Bronchial epithelial cell (primary cell): ENCODE results near the gene ZBTB17. TPM values are rescaled to one million over a fixed set of nuclear protein-coding genes. Genes with fewer than 3 reads are reported as not detected.
A peak's percentile ranks its signal among the peaks of the same experiment; 100 is the strongest.

Experiments used
- DNase-seq: peaks from one replicate; pipeline ENCODE4 v3.0.0-alpha.2; 2010; ENCODE audit warnings: low read depth
- FAIRE-seq: peaks from 2 replicates; lab custom pipeline; 2011; peaks lifted over from hg19 to GRCh38; lab: Jason Lieb, UNC
- H3K27me3 ChIP-seq: 2 replicates; pipeline ENCODE4 v1.5.1; 2011; ENCODE audit warnings: low read length; ENCODE audit not compliant: control insufficient read depth, insufficient read depth
- H3K36me3 ChIP-seq: 2 replicates; pipeline ENCODE4 v1.5.1; 2011; ENCODE audit warnings: low read length; ENCODE audit not compliant: control insufficient read depth, insufficient read depth
- H3K4me3 ChIP-seq: 2 replicates; pipeline ENCODE4 v1.5.1; 2011; ENCODE audit warnings: mild to moderate bottlenecking, low read depth, low read length, control low read depth
- total RNA-seq: library from RNA; depleted of rRNA; stranded (reverse); fragments of >200 nt; gene quantifications from 2 replicates; pipeline ENCODE4 v1.2.1, GENCODE V29; 2014
- TF ChIP-seq, protein P1 (sequence below): IDR thresholded peaks from 2 replicates; pipeline ENCODE4 v1.5.1; 2011; ENCODE audit warnings: mild to moderate bottlenecking, moderate library complexity, low read length, control low read depth, inconsistent platforms; ENCODE audit not compliant: insufficient read depth, severe bottlenecking

The ZBTB17 gene
- total RNA-seq, 1 donor from 2014 or later = 33.7 TPM

DNA sequence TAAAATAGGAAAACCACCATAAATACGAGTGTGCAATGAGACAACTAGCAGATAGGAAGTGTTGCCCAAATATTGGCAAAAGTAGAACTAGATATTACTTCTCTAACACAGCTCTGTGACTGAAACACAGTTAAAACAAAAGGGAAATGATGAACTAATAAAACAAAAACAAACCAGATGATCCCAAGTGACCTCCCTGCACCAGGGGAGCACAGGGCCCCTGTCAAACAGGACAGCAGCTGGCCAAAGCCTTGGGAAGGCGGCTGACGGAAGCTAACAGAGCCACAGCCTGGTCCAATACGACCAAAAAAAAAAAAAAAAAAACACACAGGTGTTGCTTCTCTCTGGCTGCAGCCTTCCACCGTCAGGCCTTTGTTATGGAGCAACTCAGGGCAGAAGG lies 17.8 kb downstream of the ZBTB17 start:
- Histone ChIP-seq H3K4me3 (no peak overlapping the region), H3K36me3 (peaks cover 6% of the 10 kb centered on the region), H3K27me3 (no peaks in the 10 kb centered on the region)
- DNase-seq (no peak), FAIRE-seq (no peak)
- TF ChIP-seq, protein P1, sequence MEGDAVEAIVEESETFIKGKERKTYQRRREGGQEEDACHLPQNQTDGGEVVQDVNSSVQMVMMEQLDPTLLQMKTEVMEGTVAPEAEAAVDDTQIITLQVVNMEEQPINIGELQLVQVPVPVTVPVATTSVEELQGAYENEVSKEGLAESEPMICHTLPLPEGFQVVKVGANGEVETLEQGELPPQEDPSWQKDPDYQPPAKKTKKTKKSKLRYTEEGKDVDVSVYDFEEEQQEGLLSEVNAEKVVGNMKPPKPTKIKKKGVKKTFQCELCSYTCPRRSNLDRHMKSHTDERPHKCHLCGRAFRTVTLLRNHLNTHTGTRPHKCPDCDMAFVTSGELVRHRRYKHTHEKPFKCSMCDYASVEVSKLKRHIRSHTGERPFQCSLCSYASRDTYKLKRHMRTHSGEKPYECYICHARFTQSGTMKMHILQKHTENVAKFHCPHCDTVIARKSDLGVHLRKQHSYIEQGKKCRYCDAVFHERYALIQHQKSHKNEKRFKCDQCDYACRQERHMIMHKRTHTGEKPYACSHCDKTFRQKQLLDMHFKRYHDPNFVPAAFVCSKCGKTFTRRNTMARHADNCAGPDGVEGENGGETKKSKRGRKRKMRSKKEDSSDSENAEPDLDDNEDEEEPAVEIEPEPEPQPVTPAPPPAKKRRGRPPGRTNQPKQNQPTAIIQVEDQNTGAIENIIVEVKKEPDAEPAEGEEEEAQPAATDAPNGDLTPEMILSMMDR = no peak

DNA sequence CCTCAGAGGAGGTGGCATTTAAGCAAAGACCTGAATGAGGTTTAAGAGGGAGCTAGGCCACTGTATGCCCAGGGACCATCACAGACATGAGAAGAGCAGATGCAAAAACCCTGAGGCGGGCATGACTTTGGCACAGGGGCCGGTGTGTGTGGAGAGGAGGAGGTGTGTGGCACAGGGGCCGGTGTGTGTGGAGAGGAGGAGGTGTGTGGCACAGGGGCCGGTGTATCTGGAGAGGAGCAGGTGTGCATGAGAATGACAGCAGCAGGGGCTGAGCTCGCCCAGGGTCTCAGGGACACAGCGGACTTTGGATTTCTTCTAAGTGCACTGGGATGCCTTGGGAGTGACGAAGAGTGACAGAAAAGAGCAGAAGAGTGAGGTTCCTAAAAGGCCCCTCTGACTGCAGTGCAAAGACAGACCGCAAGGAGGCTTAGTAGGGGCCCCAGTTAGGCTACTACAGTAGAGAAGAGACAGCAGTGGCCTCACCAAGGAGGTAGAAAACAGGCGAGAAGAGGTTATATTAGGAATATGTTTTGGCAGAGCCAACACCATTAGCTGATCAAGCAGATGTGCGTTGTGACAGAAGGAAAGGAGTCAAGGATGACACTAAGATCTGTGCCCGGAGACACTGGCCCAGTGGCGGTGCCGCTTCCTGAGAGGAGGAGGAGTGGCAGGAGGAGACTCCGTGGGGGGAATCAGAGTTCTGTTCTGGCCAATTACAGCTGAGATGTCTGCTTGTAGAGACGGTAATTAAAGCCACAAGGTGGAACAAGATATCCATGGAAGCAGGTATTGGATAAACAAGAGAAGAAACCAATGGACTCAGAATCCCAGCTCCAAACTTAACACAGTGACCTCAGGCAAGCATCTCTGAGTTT lies 18.4 kb downstream of the ZBTB17 start:
- TF ChIP-seq, protein P1 = peak; percentile 42
- no peak for FAIRE-seq

DNA sequence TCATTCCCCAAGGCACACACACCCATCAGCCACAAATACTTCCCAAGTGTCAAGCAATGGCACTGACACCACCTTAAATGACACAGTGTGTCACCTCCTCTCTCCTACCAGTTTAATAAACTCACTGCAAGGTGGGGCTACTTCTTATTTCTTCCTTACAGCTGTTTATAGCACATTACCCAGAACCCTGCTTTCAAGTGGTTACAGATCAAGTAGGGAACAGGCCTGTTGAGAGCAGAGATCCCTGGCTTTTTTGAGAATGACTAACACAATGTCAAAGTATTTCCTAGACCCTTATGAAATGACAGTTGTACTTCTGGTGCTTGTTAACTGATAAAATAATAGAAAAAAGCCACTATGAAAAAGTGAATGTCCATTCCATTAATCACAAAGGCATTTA lies 19.8 kb downstream of the ZBTB17 start:
- Histone ChIP-seq H3K27me3 (no peaks in the 10 kb centered on the region), H3K36me3 (peaks cover 5% of the 10 kb centered on the region), H3K4me3 (no peak overlapping the region)
- TF ChIP-seq, protein P1 = no peak
- peak; percentile 49 for DNase-seq
- FAIRE-seq = peak; percentile 23

More for the DNA sequence above, 18.4 kb downstream of the ZBTB17 start:
- no peak overlapping the region for H3K4me3 ChIP-seq
- H3K36me3 ChIP-seq = peaks cover 6% of the 10 kb centered on the region
- no peaks in the 10 kb centered on the region for H3K27me3 ChIP-seq
- no peak for DNase-seq

DNA sequence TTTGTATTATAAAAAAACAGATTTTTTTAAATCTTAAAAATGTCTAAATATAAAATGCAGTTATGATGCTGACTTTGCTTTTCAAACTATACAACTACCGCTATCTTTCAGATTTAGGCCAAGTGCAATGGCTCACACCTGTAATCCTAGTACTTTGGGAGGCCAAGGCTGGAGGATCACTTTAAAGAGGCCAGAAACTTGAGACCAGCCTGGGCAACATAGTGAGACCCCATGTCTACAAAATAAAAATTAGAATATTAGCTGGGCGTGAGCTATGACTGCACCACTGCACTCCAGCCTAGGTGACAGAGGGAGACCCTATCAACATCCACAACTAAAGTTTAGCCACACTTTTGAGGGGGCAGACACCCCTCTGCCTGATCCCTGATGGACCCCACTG lies 20.3 kb downstream of the ZBTB17 start:
- FAIRE-seq (no peak), DNase-seq (no peak)
- Histone ChIP-seq H3K27me3 (no peaks in the 10 kb centered on the region), H3K4me3 (no peak overlapping the region), H3K36me3 (peaks cover 5% of the 10 kb centered on the region)
- TF ChIP-seq, protein P1 = no peak

DNA sequence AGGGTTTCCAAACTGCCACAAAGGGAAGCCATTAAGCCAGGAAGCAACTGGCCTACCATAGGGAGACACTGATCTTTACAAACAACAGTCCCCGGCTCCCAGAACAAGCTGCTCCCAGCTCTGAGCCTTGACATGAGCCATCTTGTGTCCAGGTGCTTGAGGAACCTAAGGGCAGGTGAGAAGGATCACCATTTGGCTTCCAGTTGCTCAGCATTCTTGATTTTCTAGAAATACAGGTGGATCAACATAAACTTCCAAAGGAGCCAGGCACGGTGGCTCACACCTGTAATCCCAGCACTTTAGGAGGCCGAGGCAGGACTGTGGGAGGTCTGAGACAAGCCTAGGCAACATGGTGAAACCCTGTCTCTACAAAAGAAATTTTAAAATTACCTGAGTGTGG lies 21.6 kb downstream of the ZBTB17 start:
- no peak for FAIRE-seq
- peak; percentile 23 for DNase-seq
- Histone ChIP-seq H3K36me3 (peaks cover 4% of the 10 kb centered on the region), H3K4me3 (no peak overlapping the region), H3K27me3 (no peaks in the 10 kb centered on the region)
- TF ChIP-seq, protein P1 = no peak
